IPS DF 6.9 (cell line): Measurements from ENCODE around the gene SGTB.
"Not testable (repeated sequence)": the region's sequence is repeated elsewhere in the genome, so short reads cannot be mapped to it uniquely, and the experiment has no call there.

ENCODE experiments used
- DNase-seq: peaks from one replicate; pipeline ENCODE4 v3.0.0-alpha.2; 2013; ENCODE audit warnings: low read depth, low spot score
- H3K27ac ChIP-seq: one replicate; pipeline ENCODE4 v1.5.1; 2013; ENCODE audit warnings: low read length, control low read depth
- H3K27me3 ChIP-seq: 2 replicates; pipeline ENCODE4 v1.6.1; 2013; ENCODE audit warnings: mild to moderate bottlenecking, low read length; ENCODE audit not compliant: control insufficient read depth, insufficient read depth
- H3K36me3 ChIP-seq: 2 replicates; pipeline ENCODE4 v1.6.1; 2013; ENCODE audit warnings: low read length; ENCODE audit not compliant: control insufficient read depth, insufficient read depth
- H3K4me1 ChIP-seq: 2 replicates; pipeline ENCODE4 v1.6.1; 2013; ENCODE audit warnings: low read length; ENCODE audit not compliant: control insufficient read depth, insufficient read depth
- H3K4me3 ChIP-seq: 2 replicates; pipeline ENCODE4 v1.5.1; 2013; ENCODE audit warnings: mild to moderate bottlenecking, low read length
- H3K9me3 ChIP-seq: 2 replicates; pipeline ENCODE4 v1.6.1; 2013; ENCODE audit warnings: low read length, inconsistent platforms; ENCODE audit not compliant: control insufficient read depth, insufficient read depth
- WGBS: extraction: QIAGEN DNeasy Blood & Tissue Kit; methylation state at CpG from one replicate; pipeline ENCODE4 v1.1.7; 2013; ENCODE audit warnings: mixed read lengths, missing lambda C conversion rate; ENCODE audit not compliant: insufficient read length, insufficient coverage; 5-methylcytosine and 5-hydroxymethylcytosine counted together

SGTB gene

GRCh38 chr5:65624025-65624570 lies 97.8 kb downstream of the SGTB start, which contains the start of gene TRIM23:
TSS of gene TRIM23 (minus strand) at chr5:65624333. CDS start at chr5:65624274, 59 bp downstream.
- Histone ChIP-seq H3K27ac (no peak within 1 kb of the TSS), H3K4me1 (no peaks in the 10 kb centered on the region), H3K4me3 (peak within 1 kb of the TSS; percentile 90), H3K9me3 (no peaks in the 10 kb centered on the region), H3K27me3 (no peaks in the 10 kb centered on the region), H3K36me3 (no peaks in the 10 kb centered on the region)
- no CpG with 5 or more reads among the region's 32 CpGs for WGBS
- peak; percentile 61 for DNase-seq

GRCh38 chr5:65623482-65623881 lies 98.4 kb downstream of the SGTB start:
- Histone ChIP-seq H3K27ac (no peak overlapping the region), H3K9me3 (no peaks in the 10 kb centered on the region), H3K4me1 (no peaks in the 10 kb centered on the region), H3K4me3 (peak overlapping the region; percentile 90; the same call in 1 of the 2 replicates), H3K36me3 (no peaks in the 10 kb centered on the region), H3K27me3 (no peaks in the 10 kb centered on the region)
- no peak for DNase-seq
- no CpG with 5 or more reads among the region's 9 CpGs for WGBS

GRCh38 chr5:65621961-65622360 lies 99.9 kb downstream of the SGTB start:
- WGBS: no CpG with 5 or more reads among the region's 4 CpGs
- not testable (repeated sequence) for H3K9me3 ChIP-seq, H3K36me3 ChIP-seq, H3K4me3 ChIP-seq, H3K27ac ChIP-seq, H3K4me1 ChIP-seq, H3K27me3 ChIP-seq, DNase-seq

DNA sequence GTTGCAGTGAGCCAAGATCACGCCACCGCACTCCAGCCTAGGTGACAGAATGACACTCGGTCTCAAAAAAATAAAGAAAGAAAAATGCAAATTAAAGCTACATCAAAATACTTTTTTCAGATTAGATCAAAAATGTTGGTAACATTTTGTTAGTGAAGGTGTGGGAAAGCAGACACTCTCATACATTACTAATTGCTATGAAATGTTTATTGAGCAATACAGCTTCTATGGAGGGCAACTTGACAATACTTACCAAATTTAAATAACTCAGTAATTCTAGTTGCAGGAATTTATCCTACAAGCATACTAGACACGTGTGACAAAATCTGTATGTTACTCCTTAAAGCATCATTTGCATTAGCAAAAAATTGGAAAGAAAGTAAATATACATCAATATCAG lies 101.9 kb downstream of the SGTB start:
- Histone ChIP-seq H3K27ac (no peak overlapping the region), H3K9me3 (no peaks in the 10 kb centered on the region), H3K36me3 (no peaks in the 10 kb centered on the region), H3K27me3 (no peaks in the 10 kb centered on the region), H3K4me1 (no peaks in the 10 kb centered on the region), H3K4me3 (no peak overlapping the region)
- no peak for DNase-seq
- WGBS: no CpG with 5 or more reads among the region's 4 CpGs
